CD14-positive monocyte (primary cell): ENCODE measurements around the gene KCNS1. TPM values are rescaled to one million over a fixed set of nuclear protein-coding genes. Genes with fewer than 3 reads are reported as not detected.

Experiments
- DNase-seq, 3 donors: peaks; one replicate each; pipeline ENCODE4 v3.0.0-alpha.2; 2011 to 2022
- H2AFZ ChIP-seq: 2 replicates; pipeline ENCODE4 v1.6.0; 2012; ENCODE audit warnings: mild to moderate bottlenecking, low read depth, low read length, inconsistent platforms; ENCODE audit not compliant: insufficient read depth, poor library complexity, severe bottlenecking
- H3K27ac ChIP-seq, 2 donors: 1 replicate in 1 of 2; 2 replicates in 1 of 2; pipeline ENCODE4 v1.5.1; 2012 to 2013; ENCODE audit warnings: low read length in 2 of 2, control low read depth in 1 of 2, inconsistent platforms in 1 of 2, low read depth in 1 of 2, mild to moderate bottlenecking in 1 of 2
- H3K27me3 ChIP-seq, 2 donors: one replicate each; pipeline versions ENCODE4 v1.6.0 to v1.6.1; 2011 to 2013; ENCODE audit warnings: low read length in 2 of 2; ENCODE audit not compliant: control insufficient read depth in 2 of 2, insufficient read depth in 2 of 2
- H3K36me3 ChIP-seq, 2 donors: replicated peaks in 1 of 2; 1 replicate in 1 of 2; 2 replicates in 1 of 2; pipeline versions ENCODE4 v1.5.1 to v1.6.1; 2012 to 2013; ENCODE audit warnings: low read length in 2 of 2, control low read depth in 1 of 2, inconsistent platforms in 1 of 2, mild to moderate bottlenecking in 1 of 2; ENCODE audit not compliant: insufficient read depth in 2 of 2, control insufficient read depth in 1 of 2
- H3K4me1 ChIP-seq, 2 donors: 1 replicate in 1 of 2; 2 replicates in 1 of 2; pipeline versions ENCODE4 v1.5.1 to v1.6.1; 2012 to 2013; ENCODE audit warnings: low read length in 2 of 2, control low read depth in 1 of 2, inconsistent platforms in 1 of 2, mild to moderate bottlenecking in 1 of 2, moderate library complexity in 1 of 2; ENCODE audit not compliant: insufficient read depth in 2 of 2, control insufficient read depth in 1 of 2
- H3K4me2 ChIP-seq: replicated peaks from 2 replicates; pipeline ENCODE3; 2012; ENCODE audit warnings: low read length, moderate library complexity, mild to moderate bottlenecking; ENCODE audit not compliant: poor library complexity, severe bottlenecking; ENCODE audit errors: extremely low read depth
- H3K4me3 ChIP-seq, 3 experiments: fragments of 200-600 bp in 1 of 3; sonication (generic) in 1 of 3; replicated peaks in 1 of 3; 1 replicate in 2 of 3; 2 replicates in 1 of 3; pipeline ENCODE4 v1.5.1; 2011 to 2013; ENCODE audit warnings: low read length in 3 of 3, mild to moderate bottlenecking in 3 of 3, control low read depth in 2 of 3, low read depth in 2 of 3, inconsistent platforms in 1 of 3, moderate library complexity in 1 of 3
- H3K79me2 ChIP-seq: 2 replicates; pipeline ENCODE4 v1.6.0; 2012; ENCODE audit warnings: mild to moderate bottlenecking, control low read depth, inconsistent platforms, low read length, moderate library complexity; ENCODE audit not compliant: insufficient read depth
- H3K9ac ChIP-seq: 2 replicates; pipeline ENCODE4 v1.6.0; 2017; ENCODE audit warnings: low read length, mild to moderate bottlenecking; ENCODE audit not compliant: insufficient read depth, poor library complexity, severe bottlenecking
- H3K9me3 ChIP-seq, 2 donors: replicated peaks in 1 of 2; 1 replicate in 1 of 2; 2 replicates in 1 of 2; pipeline versions ENCODE4 v1.5.1 to v1.6.1; 2012 to 2013; ENCODE audit warnings: low read length in 2 of 2, control low read depth in 1 of 2; ENCODE audit not compliant: control insufficient read depth in 1 of 2, insufficient read depth in 1 of 2
- H4K20me1 ChIP-seq: 2 replicates; pipeline ENCODE4 v1.6.0; 2012; ENCODE audit warnings: mild to moderate bottlenecking, low read length, control low read depth, moderate library complexity; ENCODE audit not compliant: insufficient read depth
- H3K27ac Mint-ChIP-seq, 7 donors: one replicate each; pipeline ENCODE4 v1.8.0; 2020; ENCODE audit warnings: mild to moderate bottlenecking in 7 of 7, mixed read lengths in 7 of 7, moderate library complexity in 6 of 7, inconsistent platforms in 2 of 7
- H3K27me3 Mint-ChIP-seq, 3 donors: one replicate each; pipeline ENCODE4 v1.8.0; 2021 to 2022; ENCODE audit warnings: low read depth in 3 of 3, mild to moderate bottlenecking in 3 of 3, mixed read lengths in 3 of 3, moderate library complexity in 3 of 3, inconsistent platforms in 1 of 3
- H3K36me3 Mint-ChIP-seq, 2 donors: one replicate each; pipeline ENCODE4 v1.8.0; 2020; ENCODE audit warnings: mixed read lengths in 2 of 2, inconsistent platforms in 1 of 2, mild to moderate bottlenecking in 1 of 2
- H3K4me1 Mint-ChIP-seq: one replicate; pipeline ENCODE4 v1.8.0; 2020; ENCODE audit warnings: mild to moderate bottlenecking, mixed read lengths
- H3K4me3 Mint-ChIP-seq, 2 donors: one replicate each; pipeline ENCODE4 v1.8.0; 2020; ENCODE audit warnings: mild to moderate bottlenecking in 2 of 2, mixed read lengths in 2 of 2, moderate library complexity in 1 of 2
- H3K9me3 Mint-ChIP-seq, 7 donors: one replicate each; pipeline ENCODE4 v1.8.0; 2020 to 2022; ENCODE audit warnings: mixed read lengths in 7 of 7, mild to moderate bottlenecking in 6 of 7, moderate library complexity in 6 of 7, inconsistent platforms in 2 of 7
- WGBS: methylation state at CpG from one replicate; pipeline ENCODE4 v1.1.5; 2013; ENCODE audit warnings: missing lambda C conversion rate; ENCODE audit not compliant: insufficient coverage; 5-methylcytosine and 5-hydroxymethylcytosine counted together
- intact Hi-C, 2 donors: fragments of 100-400 bp; cut with micrococcal nuclease; formaldehyde crosslinking; loops; one replicate each; pipeline versions ENCODE4 v1.15.0 to v1.15.1; 2023
- polyA plus RNA-seq, 3 donors: library from polyadenylated mRNA; depleted of rRNA in 1 of 3; unstranded in 2 of 3; stranded (reverse) in 1 of 3; fragments of 300-500 nt in 2 of 3; fragments of >200 nt in 1 of 3; fragmentation: Illumina TruSeq in 2 of 3; gene quantifications; 1 replicate in 2 of 3; 2 replicates in 1 of 3; pipeline ENCODE4 v1.2.3, GENCODE V29; 2012 to 2021
- TF ChIP-seq, protein P1 (sequence below): fragments of 200-600 bp; IDR thresholded peaks from one replicate; pipeline ENCODE4 v1.8.0; 2022; ENCODE audit warnings: antibody characterized with exemption, mild to moderate bottlenecking

KCNS1 gene
- polyA plus RNA-seq, 3 donors: 0.23 TPM; not detected in 2

DNA sequence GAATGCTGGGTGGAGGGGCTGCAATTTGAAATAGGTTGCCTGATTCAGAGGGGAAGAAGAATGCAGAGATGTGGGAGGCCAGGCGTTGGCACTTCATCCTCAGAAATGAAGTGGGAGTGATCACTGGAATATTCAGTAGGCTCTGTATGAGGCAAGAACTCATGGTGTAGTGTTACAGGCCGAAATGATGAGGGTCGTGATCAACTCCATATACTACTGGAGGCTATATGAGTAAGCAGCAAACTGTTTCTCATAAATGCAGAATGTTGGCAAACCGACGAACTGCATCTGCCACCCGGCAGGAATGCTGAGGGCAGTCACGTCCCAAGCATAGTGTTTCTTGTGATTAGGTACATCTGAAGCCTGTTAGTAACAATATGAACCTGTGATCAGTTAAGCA, 12.7 kb downstream of the KCNS1 start:
- TF ChIP-seq, protein P1, sequence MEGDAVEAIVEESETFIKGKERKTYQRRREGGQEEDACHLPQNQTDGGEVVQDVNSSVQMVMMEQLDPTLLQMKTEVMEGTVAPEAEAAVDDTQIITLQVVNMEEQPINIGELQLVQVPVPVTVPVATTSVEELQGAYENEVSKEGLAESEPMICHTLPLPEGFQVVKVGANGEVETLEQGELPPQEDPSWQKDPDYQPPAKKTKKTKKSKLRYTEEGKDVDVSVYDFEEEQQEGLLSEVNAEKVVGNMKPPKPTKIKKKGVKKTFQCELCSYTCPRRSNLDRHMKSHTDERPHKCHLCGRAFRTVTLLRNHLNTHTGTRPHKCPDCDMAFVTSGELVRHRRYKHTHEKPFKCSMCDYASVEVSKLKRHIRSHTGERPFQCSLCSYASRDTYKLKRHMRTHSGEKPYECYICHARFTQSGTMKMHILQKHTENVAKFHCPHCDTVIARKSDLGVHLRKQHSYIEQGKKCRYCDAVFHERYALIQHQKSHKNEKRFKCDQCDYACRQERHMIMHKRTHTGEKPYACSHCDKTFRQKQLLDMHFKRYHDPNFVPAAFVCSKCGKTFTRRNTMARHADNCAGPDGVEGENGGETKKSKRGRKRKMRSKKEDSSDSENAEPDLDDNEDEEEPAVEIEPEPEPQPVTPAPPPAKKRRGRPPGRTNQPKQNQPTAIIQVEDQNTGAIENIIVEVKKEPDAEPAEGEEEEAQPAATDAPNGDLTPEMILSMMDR: no peak
- H3K27ac Mint-ChIP-seq: no peak overlapping the region
- Histone ChIP-seq H3K36me3 (peaks cover 0 to 67% of the 10 kb centered on the region in 2 donors), H3K4me3 (no peak overlapping the region), H3K4me1 (no peaks in the 10 kb centered on the region), H2AFZ (no peak overlapping the region), H4K20me1 (peaks cover 24% of the 10 kb centered on the region), H3K27me3 (no peaks in the 10 kb centered on the region), H3K9me3 (no peaks in the 10 kb centered on the region), H3K79me2 (no peaks in the 10 kb centered on the region), H3K4me2 (no peak overlapping the region), H3K27ac (no peak overlapping the region), H3K9ac (no peak overlapping the region)
- 100% methylated on average over 1 of the region's 7 CpGs for WGBS
- peaks cover 6% of the 10 kb centered on the region for H3K4me1 Mint-ChIP-seq
- H3K4me3 Mint-ChIP-seq: no peak overlapping the region
- peaks cover 47 to 67% of the 10 kb centered on the region in 2 donors for H3K36me3 Mint-ChIP-seq
- intact Hi-C loops: no loop called here
- peaks cover 0 to 2% (median 0%) of the 10 kb centered on the region in 7 donors for H3K9me3 Mint-ChIP-seq
- DNase-seq: no peak
- H3K27me3 Mint-ChIP-seq: no peaks in the 10 kb centered on the region

DNA sequence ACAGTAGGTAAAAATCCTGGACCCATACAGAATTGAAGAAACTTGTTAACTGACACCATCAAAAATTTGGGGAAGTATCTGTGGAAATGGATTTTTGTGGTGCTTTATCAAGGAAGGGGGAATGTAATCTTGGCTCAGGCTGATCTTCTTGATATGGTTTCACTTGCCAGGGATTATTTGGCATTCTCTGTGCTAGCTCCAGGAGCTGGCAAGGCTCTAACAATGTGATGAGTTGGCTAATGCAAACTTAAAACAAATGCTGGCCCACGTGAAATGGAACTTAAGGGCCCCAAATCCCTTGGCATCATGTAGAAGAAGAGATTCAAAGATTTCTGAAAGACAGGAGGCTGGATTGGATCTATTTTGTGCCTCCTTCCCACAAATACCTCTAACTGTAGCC, 13.1 kb downstream of the KCNS1 start:
- WGBS: no CpG with 5 or more reads among the region's 1 CpG

More for the DNA sequence above, 13.1 kb downstream of the KCNS1 start:
- TF ChIP-seq, protein P1: no peak
- Histone ChIP-seq H3K27ac (no peak overlapping the region), H3K79me2 (no peaks in the 10 kb centered on the region), H3K27me3 (no peaks in the 10 kb centered on the region), H3K4me2 (no peak overlapping the region), H3K4me1 (no peaks in the 10 kb centered on the region), H4K20me1 (peaks cover 28% of the 10 kb centered on the region), H3K36me3 (peaks cover under 1 to 71% of the 10 kb centered on the region in 2 donors), H3K9ac (no peak overlapping the region), H3K9me3 (no peaks in the 10 kb centered on the region), H2AFZ (no peak overlapping the region), H3K4me3 (no peak overlapping the region)
- H3K27ac Mint-ChIP-seq: no peak overlapping the region
- H3K27me3 Mint-ChIP-seq: no peaks in the 10 kb centered on the region
- H3K4me3 Mint-ChIP-seq: no peak overlapping the region
- H3K4me1 Mint-ChIP-seq: peaks cover 6% of the 10 kb centered on the region
- no peak for DNase-seq
- H3K9me3 Mint-ChIP-seq: peaks cover 0 to 2% (median 0%) of the 10 kb centered on the region in 7 donors
- peaks cover 50 to 72% of the 10 kb centered on the region in 2 donors for H3K36me3 Mint-ChIP-seq
- intact Hi-C loops: no loop called here
